ENCODE results near the gene ARL17A.
"Not testable (repeated sequence)": the region's sequence is repeated elsewhere in the genome, so short reads cannot be mapped to it uniquely, and the experiment has no call there.

- not testable (repeated sequence) for TF ChIP-seq CTCF (IDR thresholded peaks at IDR 0.05 in 4 of 5, conservative IDR thresholded peaks at IDR 0.05 in 1 of 5); POLR2A (IDR thresholded peaks at IDR 0.05)
Observed at GRCh38 chr17:46611304-46611703, 31.8 kb upstream of the ARL17A start.

Measured in gastrocnemius medialis (tissue), 4 donors.